GM23338 (cell line): Measurements from ENCODE around the gene MTX3.

Experiments
- CREB1 ChIP-seq: fragments of 250-450 bp; sonication (Bioruptor Pico); IDR thresholded peaks from 2 replicates; pipeline ENCODE4 v1.5.0; 2020; ENCODE audit warnings: low read depth, mild to moderate bottlenecking, moderate library complexity
- CTCF ChIP-seq, 2 experiments: fragments of 200-600 bp in 1 of 2; sonication (generic) in 1 of 2; conservative IDR thresholded peaks; 2 replicates each; pipeline versions ENCODE4 v1.5.1 to v1.6.1; 2016 to 2017; ENCODE audit warnings: antibody characterized with exemption in 2 of 2, low read depth in 2 of 2, mild to moderate bottlenecking in 2 of 2, moderate library complexity in 1 of 2
- ETS1 ChIP-seq: IDR thresholded peaks from 2 replicates; pipeline ENCODE4 v1.6.1; 2016; ENCODE audit warnings: antibody characterized with exemption
- EZH2 ChIP-seq: fragments of 200-600 bp; sonication (generic); IDR thresholded peaks from one replicate; pipeline ENCODE4 v1.8.0; 2017; ENCODE audit warnings: antibody characterized with exemption, mild to moderate bottlenecking, low read depth; ENCODE audit not compliant: unreplicated experiment
- EZH2phosphoT487 ChIP-seq: fragments of 200-600 bp; sonication (generic); IDR thresholded peaks from one replicate; pipeline ENCODE4 v1.8.1; 2018; ENCODE audit warnings: antibody characterized with exemption; ENCODE audit not compliant: unreplicated experiment
- JUNB ChIP-seq: IDR thresholded peaks from one replicate; pipeline ENCODE4 v1.6.1; 2016; ENCODE audit warnings: antibody characterized with exemption; ENCODE audit not compliant: unreplicated experiment
- NANOG ChIP-seq: IDR thresholded peaks from 2 replicates; pipeline ENCODE4 v1.6.1; 2016; ENCODE audit warnings: antibody characterized with exemption, borderline replicate concordance
- POLR2AphosphoS5 ChIP-seq: IDR thresholded peaks from 2 replicates; pipeline ENCODE4 v1.6.1; 2016; ENCODE audit warnings: antibody characterized with exemption, low read depth
- REST ChIP-seq: IDR thresholded peaks from one replicate; pipeline ENCODE4 v1.6.1; 2018; ENCODE audit warnings: antibody characterized with exemption; ENCODE audit not compliant: unreplicated experiment
- ZNF114 ChIP-seq: fragments of 250-450 bp; sonication (Bioruptor Pico); IDR thresholded peaks from 2 replicates; pipeline ENCODE4 v1.5.0; 2020; ENCODE audit warnings: mild to moderate bottlenecking, moderate library complexity
- ZNF331 ChIP-seq: fragments of 250-450 bp; sonication (Bioruptor Pico); IDR thresholded peaks from 2 replicates; pipeline ENCODE4 v1.5.0; 2020; ENCODE audit warnings: low read depth, mild to moderate bottlenecking, moderate library complexity
- ZNF462 ChIP-seq: fragments of 250-450 bp; sonication (Bioruptor Pico); IDR thresholded peaks from 2 replicates; pipeline ENCODE4 v1.5.0; 2020; ENCODE audit warnings: mild to moderate bottlenecking, moderate library complexity

- no peak for TF ChIP-seq EZH2
- no peak for TF ChIP-seq CTCF (conservative IDR thresholded peaks at IDR 0.05; ENCODE audit: low read depth in 2 of 2)
- TF ChIP-seq POLR2AphosphoS5 = no peak
- no peak for TF ChIP-seq REST
- TF ChIP-seq EZH2phosphoT487 = no peak
- TF ChIP-seq ZNF462 = no peak
- TF ChIP-seq ETS1 = no peak
- TF ChIP-seq JUNB = no peak
- no peak for TF ChIP-seq ZNF331 (CRISPR knock-in tag)
- TF ChIP-seq CREB1 (CRISPR knock-in tag) = no peak
- TF ChIP-seq NANOG = no peak
- no peak for TF ChIP-seq ZNF114
Measured at GRCh38 chr5:79955941-79956670, 35.0 kb downstream of the MTX3 start.
